ENCODE measurements around the gene IL1RL2. TPM values are rescaled to one million over a fixed set of nuclear protein-coding genes. Genes with fewer than 3 reads are reported as not detected.

The IL1RL2 gene
- total RNA-seq, 1 donor from 2014 or later = not detected

DNA sequence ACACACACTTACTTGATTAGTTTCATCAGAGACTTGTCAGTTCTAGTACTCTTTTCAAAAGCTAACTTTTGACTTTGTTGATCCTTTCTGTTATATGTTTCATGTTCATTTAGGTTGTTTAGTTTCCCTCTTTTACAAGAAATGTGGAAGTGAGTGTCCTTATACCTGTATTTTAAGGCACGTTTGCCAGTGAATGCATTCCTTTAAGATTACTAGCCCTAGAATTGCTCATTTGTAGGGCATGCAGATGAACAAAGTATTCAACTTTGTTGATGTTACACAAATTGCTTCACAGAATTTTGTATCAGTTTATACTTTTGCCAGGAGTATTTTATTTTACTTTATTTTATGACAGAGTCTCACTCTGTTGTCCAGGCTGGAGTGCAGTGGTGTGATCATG, 6.3 kb downstream of the IL1RL2 start:
- intact Hi-C loops (cut with micrococcal nuclease) = no loop called here

DNA sequence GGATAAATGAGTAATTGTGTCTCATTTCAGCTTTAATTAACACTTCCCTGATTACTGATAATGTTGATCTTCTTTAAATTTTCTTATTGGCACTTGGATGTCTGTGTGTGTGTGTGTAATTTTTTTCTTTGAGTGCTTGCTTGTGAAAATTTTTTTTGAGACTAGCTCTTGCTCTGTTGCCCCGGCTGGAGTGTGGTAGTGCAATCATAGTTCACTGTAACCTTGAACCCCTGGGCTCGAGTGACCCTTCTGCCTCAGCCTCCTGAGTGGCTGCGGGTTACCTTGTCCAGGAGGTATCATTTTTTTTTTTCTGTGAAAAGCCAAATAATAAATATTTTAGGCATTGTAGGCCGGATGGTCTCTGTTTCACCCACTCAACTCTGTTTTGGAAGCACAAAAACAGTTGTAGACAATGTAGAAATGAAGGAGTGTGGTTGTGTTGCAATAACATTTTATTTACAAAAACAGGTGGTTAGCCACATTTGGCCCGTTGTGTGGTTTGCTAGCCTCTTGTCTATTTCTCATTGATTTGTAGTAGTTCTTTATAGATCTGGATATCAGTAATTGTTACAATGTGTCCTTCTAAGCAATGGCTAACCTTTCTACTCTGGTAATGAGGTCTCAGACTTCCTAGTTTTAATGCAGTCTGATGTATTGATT, 7.9 kb downstream of the IL1RL2 start:
- intact Hi-C loops (cut with micrococcal nuclease) = no loop called here

DNA sequence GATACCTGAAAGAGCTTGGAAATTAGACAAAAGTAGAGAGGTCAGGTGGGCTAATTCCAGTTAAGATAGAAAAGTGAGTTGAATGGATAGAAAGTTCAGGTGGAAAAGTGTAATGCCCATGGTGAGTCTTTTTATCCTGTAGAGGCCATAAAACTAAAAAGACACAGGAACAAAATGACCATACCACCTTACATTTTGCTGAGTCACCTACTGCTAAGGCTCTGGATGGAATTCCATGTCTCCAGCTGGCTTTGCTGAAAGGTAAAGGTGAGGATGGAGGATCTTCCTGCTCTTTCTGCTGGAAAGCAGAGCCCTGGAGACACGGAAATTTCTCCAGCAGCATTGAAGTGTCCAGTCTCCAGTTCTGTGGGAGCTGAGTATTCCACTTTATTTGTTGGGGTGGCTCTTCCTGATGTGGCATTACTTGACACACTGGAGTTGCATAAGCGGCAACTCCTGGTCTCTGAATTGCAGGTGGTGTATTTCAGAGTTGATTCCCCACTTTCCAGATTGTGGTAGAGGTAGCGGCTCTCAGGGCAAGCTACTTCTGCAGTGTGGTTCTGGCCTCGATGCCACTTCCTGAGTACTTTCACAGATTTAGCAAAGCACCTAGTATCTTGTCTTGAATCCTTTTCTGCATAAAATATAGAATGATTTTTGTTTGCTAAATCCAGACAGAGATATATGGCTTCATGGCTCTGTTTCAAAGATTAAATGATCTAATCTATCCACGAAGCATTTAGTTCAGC, 10.7 kb downstream of the IL1RL2 start:
- intact Hi-C loops (cut with micrococcal nuclease) = no loop called here

DNA sequence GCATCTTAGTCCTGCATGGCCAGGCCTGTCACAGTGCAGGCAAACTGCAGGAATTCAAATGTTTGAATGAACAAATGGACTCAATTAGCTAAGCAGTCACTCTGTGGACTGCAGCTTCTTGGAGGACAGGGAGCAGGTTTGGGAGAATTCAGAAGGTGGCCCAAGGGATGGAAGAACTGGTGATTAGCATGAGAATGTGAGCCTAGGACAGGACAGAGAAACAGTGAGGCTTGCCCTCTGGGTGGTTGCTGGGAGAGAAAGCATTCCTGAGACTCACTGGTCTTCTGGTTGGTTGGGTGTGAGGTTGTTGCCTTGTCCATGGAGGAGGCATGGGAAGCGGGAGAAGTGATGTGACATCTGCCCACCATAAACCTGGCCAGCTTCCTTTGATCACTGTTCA, 13.7 kb downstream of the IL1RL2 start:
- intact Hi-C loops (cut with micrococcal nuclease) = no loop called here

DNA sequence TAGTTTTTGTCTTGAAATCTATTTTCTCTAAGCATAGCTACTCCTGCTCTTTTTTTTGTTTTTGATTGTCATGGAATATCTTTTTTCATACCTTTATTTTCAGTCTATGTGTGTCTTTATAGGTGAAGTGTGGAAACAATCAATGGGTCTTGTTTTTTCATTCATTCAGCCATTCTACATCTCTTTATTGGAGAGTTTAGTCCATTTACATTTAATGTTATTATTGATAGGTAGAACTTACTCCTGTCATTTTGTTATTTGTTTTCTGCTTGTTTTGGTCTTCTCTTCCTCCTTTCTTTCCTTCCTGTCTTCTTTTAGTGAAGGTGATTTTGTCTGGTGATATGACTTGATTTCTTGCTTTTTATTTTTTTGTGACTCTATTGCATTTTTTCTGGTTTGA, 17.8 kb downstream of the IL1RL2 start:
- intact Hi-C loops (cut with micrococcal nuclease) = no loop called here

DNA sequence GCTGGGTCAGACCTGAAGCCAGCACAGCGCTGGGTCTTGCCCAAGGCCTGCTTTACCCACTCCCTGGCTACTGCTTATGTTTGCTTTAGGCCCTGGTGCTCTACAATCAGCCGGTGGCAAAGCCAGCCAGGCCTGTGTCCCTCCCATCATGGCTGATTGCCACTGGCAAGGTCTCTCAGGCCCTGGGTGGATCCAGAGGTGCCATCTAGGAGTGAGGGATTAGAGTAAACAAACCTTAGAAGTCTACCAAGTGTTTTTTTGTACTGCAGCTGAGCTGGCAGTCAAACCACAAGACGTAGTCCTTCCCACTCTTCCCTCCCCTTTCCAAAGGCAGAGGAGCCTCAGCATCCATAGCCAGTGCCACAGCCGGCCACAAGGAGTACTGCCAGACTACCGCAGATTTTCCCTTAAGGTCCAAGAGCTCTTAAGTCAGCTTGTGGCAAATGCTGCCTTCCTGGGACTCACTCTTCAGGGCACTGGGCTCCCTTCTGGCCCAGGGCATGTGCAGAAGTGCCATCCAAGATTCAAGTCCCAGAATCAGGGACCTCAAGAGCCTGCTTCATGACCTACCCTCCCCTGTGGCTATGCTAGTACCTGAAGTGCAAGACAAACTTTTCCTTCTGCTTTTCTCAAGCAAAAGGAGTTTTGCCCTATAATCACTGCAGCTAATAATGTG, 20.0 kb downstream of the IL1RL2 start:
- intact Hi-C loops (cut with micrococcal nuclease) = no loop called here

DNA sequence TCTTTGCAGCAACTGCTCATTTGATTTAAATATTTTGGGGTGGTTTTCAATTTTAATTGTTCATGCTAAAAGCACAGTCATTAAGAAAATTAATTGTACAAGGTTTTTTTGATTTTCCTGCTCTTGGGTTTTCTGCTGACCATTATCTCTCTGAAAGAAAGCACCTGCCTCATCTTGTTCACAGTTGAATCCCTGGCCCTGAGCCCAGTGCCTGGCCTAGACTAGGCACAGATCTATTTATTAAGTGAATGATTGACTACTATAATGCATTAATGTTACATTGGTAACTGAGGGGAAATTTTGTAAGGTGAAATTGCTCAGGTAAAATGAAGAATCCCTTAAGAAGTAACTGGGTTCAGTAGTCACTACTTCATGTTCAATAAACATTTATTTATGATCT, 22.0 kb downstream of the IL1RL2 start:
- intact Hi-C loops (cut with micrococcal nuclease) = no loop called here

DNA sequence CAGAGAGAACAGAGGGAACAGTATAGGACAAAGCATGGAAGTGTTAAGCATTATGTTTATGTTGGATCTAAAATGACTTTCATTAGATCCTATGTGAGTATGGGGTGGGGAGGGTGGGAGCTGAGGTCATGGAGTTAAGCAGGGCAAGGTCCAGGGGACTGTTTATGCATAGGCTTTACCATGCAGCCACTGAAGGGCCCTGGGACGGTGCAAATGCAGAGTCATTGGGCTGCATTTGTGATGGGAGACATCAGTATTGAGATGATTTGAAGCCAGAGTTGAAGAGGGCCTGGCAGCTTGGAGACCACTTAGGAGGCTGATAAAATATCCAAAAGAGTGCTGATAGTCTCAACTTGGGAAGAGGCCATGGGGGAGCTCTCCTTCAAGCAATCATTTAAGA, 22.7 kb downstream of the IL1RL2 start:
- intact Hi-C loops (cut with micrococcal nuclease) = no loop called here

DNA sequence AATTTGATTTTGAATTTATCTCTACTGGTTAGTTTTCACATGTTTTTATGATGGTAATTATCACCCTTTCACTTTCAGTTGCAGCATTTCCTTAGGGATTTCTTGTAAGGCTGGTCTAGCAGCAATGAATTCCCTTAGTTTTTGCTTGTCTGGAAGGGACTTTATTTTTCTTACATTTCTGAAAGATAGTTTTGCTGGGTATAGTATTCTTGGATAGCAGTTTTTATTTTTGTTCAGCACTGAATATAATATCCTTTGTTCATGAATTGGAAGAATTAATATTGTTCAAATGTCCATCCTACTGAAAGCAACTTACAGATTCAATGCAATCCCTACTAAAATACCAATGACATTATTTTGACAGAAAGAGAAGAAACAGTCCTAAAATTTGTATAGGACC, 30.2 kb downstream of the IL1RL2 start:
- intact Hi-C loops (cut with micrococcal nuclease) = no loop called here

DNA sequence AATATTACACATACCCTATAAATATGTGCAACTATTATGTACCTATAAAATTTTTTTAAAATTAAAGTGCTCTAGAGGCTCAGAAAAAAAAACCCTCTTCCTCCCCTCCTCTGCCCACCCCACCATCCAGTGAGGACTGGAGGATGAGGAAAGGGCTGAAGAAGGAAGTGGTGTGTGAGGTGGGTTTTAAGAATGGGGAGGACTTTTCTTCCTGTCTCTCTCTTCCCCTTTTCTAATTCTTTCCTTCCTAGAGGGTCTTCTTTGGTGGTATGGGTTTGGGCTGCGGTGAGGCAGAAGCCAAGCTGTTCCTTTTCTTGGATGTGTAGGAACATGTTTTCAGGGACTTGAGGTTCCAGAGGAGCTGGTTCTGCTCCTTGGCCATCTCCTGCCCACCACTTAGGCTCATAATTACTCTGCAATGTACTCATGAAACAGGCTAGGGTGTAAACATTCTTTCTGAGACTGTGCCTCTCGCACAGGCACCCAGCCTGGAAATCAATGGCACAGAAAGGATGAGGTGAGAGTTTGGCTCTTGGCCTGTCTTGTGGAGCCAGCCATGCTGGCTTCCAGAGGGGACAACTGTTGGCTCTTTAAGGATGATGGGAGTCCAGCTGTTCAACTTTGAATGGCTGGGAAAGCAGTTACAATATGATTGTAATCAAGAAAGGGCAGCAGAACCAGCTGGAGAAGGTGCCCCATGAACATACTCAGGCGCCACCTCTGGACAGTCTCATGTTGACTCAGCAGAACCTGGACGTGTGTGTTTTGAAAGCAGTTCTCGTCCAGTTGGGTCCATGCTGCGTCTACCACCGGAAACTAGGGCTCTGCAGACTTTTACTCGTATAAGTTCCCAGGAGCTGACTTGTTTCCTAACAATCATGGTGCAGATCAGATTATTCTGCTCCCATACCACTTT, 38.3 kb downstream of the IL1RL2 start:
- intact Hi-C loops (cut with micrococcal nuclease) = no loop called here

DNA sequence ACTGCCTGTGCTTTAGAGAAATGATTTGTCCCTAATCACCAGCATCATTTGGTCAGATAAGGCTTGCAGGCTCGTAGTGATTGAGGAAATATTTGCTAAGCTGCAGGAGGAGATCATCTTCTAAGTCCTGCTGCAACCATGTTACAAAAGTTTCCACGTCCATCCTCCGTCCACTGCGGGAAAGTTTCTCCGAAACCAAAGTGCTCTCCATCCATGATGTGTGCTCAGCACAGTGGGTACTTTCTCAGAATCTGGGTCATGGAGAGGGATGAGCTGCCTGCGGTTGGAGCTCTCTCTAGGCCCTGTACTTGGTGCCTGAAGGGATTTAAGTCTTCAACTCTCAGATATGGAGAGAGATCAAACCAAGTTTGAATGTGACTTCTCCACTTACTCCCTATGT, 39.3 kb downstream of the IL1RL2 start:
- intact Hi-C loops (cut with micrococcal nuclease) = no loop called here

DNA sequence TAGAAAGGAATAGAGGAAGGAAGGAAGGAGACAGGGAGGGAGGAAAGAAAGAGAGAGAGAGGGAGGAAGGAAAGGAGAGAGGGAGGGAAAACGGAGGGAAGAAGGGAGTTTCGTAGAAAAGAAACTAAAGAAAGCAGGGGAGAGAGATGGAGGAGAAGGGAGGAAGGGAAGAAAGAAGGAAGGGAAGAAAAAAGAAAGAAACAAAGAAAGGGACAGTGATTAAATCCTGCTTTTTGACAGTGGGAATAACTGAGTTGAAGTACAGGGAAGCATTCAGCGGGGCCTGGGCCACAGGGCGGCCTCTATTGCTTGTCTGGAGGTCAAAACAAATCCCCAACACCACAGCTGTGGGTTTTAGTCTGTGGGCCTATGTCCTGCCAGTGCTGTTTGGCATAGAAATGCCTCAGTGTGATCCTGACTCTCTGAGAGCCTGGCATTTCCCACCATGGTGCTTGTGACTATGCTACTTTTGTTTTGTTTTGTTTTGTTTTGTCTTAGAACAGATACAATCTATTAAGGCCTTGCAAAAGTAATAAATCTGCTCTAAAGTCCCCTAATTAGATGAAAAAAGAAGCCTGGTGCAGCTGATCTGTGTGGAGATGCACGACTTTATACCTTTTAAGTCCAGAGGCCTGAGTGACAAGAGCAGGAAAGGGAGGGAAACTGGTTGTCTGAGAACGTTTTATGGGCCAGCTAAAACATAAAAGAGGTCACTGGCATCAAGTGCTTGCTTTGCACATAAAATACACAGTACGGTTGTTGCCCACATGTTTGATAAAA, 40.0 kb downstream of the IL1RL2 start:
- intact Hi-C loops (cut with micrococcal nuclease) = no loop called here

DNA sequence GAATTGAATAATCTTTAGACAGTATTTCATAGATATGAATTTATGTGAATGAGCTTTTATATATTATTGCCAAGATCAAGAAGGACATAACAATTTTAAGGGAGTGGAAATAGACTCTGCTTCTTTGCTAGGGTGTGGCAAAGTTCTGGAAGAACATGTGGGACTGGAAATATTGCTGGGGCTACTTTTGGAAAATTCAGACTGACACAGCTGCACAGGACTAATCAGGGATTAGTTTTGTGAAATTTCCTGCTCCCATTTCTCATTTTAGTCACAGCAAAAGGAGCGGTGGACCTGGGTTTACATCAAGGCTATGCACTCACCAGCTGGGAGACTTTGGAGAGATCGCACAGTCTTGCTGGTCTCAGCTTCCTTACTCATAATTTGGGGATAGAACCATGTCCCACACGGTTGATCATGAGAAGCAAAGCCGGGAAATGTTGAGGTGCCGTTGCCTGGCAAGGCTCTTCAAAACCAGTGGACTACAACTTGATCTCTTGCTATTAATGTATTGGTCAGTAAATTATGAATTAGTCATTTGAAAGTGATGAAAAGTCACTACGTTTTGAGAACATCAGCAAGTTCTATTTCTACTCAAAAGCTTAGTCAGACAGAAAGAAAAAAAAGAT, 42.4 kb downstream of the IL1RL2 start:
- intact Hi-C loops (cut with micrococcal nuclease) = no loop called here

DNA sequence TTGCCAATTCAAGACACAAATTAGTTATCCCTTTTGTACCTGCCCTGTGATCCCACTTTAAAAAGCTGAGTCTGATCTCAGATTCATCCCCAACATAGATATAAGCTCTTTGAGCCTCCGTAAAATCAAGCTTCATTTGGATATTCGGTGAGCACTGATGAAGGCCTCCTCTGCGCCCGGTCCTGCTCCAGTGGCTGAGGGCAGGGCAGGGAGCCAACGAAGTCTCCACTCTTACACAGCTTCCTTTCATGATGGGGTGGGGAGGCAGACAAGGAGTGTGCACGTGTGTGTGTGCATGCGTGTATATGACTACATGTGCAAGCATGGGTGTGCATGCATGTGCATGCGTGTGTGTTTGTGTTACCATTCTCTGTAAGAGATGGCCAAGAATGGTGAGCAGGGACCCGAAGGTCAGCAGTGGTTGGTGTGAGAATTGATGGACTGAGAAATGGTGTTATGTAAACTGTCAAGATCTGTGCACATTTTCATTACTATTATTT, 43.6 kb downstream of the IL1RL2 start:
- intact Hi-C loops (cut with micrococcal nuclease) = no loop called here

DNA sequence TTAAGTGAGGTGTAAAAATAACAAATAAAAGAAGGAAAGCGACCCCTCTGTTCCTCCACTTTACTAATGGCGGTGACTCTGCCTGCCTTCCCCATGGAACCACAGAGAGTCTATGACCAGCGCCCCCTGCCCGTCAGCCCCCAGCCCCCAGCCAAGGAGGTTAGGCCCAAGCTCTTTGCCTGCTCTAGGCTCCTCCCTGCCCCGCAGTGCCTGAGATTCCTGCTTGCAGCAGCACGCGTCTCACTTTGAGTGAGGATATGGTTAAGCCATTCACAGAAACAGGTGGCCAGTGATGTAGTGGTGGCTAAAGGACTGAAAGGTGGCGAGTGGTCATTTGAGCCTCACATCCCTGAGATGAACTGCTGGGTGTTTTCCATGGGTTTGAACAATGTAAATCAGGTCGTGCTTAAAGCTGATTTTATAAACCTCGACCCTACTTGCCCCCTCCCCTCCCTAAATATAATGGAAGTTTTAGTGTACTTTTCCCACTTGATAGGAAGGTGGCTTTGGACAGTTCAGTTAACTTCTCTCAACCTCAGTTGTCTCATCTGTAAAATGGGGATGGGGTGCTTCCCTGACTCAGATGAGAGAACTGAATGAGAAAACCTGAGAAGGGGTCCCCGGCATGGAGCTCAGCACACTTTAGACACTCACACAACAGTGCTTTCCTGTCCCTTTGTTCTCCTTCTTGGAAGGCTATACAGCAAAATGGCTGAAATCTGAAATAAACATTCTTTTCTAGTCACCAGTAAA, 46.5 kb downstream of the IL1RL2 start:
- intact Hi-C loops (cut with micrococcal nuclease) = no loop called here

DNA sequence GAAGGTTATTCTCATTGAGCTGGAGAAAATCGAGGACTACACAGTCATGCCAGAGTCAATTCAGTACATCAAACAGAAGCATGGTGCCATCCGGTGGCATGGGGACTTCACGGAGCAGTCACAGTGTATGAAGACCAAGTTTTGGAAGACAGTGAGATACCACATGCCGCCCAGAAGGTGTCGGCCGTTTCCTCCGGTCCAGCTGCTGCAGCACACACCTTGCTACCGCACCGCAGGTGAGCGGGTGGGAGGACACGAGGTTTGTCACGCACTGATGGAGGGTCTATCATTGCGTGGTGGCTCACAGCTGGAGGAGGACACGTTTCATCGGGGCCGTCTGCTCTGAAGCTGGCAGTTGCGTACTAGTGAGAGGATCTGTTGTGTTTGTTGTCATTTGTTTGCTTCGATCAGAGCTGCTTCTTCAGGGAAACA, 48.2 kb downstream of the IL1RL2 start:
- intact Hi-C loops (cut with micrococcal nuclease) = no loop called here

DNA sequence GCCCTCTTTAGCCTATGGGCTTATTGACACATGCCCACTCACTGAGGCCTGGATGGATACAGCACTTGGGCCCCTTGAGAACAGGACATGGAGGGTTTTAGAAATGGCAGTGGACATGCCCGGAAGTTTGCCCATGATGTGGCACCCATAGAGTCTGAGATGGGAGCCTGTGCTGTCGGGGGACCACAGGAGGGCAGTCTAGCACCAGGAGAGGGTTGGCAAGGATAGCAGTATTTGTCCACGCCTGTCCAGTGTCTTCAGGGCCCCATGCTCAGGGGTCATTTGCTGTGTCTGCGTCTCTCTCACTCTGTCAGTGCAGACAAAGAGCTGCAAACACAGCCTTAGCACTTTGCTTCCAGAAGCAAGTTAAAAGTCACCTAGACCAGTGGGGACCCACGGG, 48.7 kb downstream of the IL1RL2 start:
- intact Hi-C loops (cut with micrococcal nuclease) = no loop called here

DNA sequence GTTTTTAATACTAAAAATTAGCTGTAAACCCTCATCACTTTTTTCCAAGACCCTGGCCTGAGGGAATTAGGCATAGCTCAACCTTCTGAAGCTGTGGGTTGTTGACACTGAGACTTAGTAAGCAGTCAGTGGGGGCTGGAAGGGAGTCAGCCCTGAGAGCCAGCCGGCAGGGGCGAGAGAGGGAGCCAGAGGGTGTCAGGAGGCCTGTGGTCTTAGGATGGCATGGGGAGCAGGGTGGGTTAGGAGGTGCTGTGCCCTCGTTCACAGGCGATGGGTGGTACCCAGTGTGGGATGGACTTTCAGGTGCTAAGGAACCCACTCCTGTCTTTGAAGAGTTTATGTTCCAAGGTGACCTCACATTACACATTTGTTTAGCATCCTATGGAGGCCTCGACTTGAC, 49.3 kb downstream of the IL1RL2 start:
- intact Hi-C loops (cut with micrococcal nuclease) = no loop called here

DNA sequence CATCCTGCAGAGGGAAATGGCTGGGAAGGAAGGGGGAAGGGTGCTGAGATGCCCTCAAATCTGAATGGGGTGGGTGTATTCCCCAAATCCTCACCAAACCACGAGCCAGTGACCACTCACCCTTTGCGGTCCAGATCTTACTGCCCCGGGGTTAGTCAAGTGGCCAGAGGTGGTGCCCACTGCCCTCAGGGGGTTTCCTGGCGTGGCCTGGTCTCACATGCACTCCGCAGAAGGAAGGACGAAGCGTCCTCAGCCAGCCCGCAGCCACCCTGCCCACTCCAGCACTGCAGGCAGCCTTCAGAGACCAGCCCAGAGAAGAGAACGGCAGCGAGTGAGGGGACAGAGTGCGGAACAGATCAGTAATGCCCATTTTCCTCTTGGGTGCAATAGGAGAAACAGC, 50.4 kb downstream of the IL1RL2 start:
- intact Hi-C loops (cut with micrococcal nuclease) = no loop called here
